A673 (cell line): Measurements from ENCODE around the gene SFXN2. TPM values are rescaled to one million over a fixed set of nuclear protein-coding genes. Genes with fewer than 3 reads are reported as not detected.

ENCODE experiments used
- BruUV-seq: library from RNA; stranded (reverse); fragments of 400-500 nt; replicated peaks from 2 replicates; lab custom pipeline; 2021; lab: Mats Ljungman, UMichigan
- CTCF ChIA-PET: fragments of 300-600 bp; sonication (Branson Sonifier 250); formaldehyde crosslinking; loops from one replicate; lab custom pipeline; 2022; ENCODE audit warnings: antibody characterized with exemption; lab: Charles Lee
- POLR2A ChIA-PET: fragments of 300-600 bp; sonication (Branson Sonifier 250); formaldehyde crosslinking; loops from one replicate; lab custom pipeline; 2022; ENCODE audit warnings: antibody characterized with exemption; ENCODE audit not compliant: low non-redundant PET; lab: Charles Lee
- DNase-seq: peaks from one replicate; pipeline ENCODE4 v3.0.0-alpha.2; 2015; ENCODE audit warnings: low spot score
- H3K27ac ChIP-seq: fragments of 200-600 bp; sonication (generic); 2 replicates; pipeline ENCODE4 v1.5.1; 2016; ENCODE audit warnings: mixed run types, low read depth, mild to moderate bottlenecking, mixed read lengths, antibody characterized with exemption, low read length; ENCODE audit not compliant: poor library complexity, severe bottlenecking
- H3K27me3 ChIP-seq: fragments of 200-600 bp; sonication (generic); replicated peaks from 2 replicates; pipeline ENCODE4 v1.6.1; 2017; ENCODE audit warnings: mixed run types, low read depth, mild to moderate bottlenecking, mixed read lengths, antibody characterized with exemption, low read length; ENCODE audit not compliant: insufficient read depth, poor library complexity
- H3K36me3 ChIP-seq: fragments of 200-600 bp; sonication (generic); 2 replicates; pipeline ENCODE4 v1.6.1; 2016; ENCODE audit warnings: mixed run types, mild to moderate bottlenecking, mixed read lengths, antibody characterized with exemption, low read length; ENCODE audit not compliant: insufficient read depth, poor library complexity, severe bottlenecking
- H3K4me1 ChIP-seq: fragments of 200-600 bp; sonication (generic); 2 replicates; pipeline ENCODE4 v1.6.1; 2017; ENCODE audit warnings: mixed run types, mild to moderate bottlenecking, mixed read lengths, antibody characterized with exemption, low read length; ENCODE audit not compliant: insufficient read depth, poor library complexity, severe bottlenecking
- H3K4me3 ChIP-seq: fragments of 200-600 bp; sonication (generic); 2 replicates; pipeline ENCODE4 v1.5.1; 2016; ENCODE audit warnings: low read depth, mixed run types, mild to moderate bottlenecking, mixed read lengths, low read length; ENCODE audit not compliant: poor library complexity, severe bottlenecking
- H3K9me3 ChIP-seq: fragments of 200-600 bp; sonication (generic); 2 replicates; pipeline ENCODE4 v1.6.1; 2016; ENCODE audit warnings: mixed run types, low read depth, mild to moderate bottlenecking, mixed read lengths, antibody characterized with exemption, low read length; ENCODE audit not compliant: poor library complexity, severe bottlenecking
- CTCF ChIP-seq: fragments of 300-800, 200-600 bp; sonication (generic); conservative IDR thresholded peaks from 2 replicates; pipeline ENCODE4 v1.5.1; 2017; ENCODE audit warnings: low read depth, mild to moderate bottlenecking, antibody characterized with exemption, low read length, moderate library complexity, mixed read lengths
- EZH2 ChIP-seq: fragments of 200-600 bp; sonication (generic); IDR thresholded peaks from 2 replicates; pipeline ENCODE4 v1.6.1; 2017; ENCODE audit warnings: borderline replicate concordance, low read depth, mild to moderate bottlenecking, mixed read lengths, antibody characterized with exemption, low read length; ENCODE audit not compliant: poor library complexity, severe bottlenecking
- intact Hi-C: fragments of 100-400 bp; cut with micrococcal nuclease; formaldehyde crosslinking; loops from one replicate; pipeline ENCODE4 v1.10.0; 2022; ENCODE audit not compliant: unreplicated experiment
- total RNA-seq: library from RNA; stranded (reverse); gene quantifications from 2 replicates; pipeline ENCODE4 v1.2.3, GENCODE V29; 2021

Gene SFXN2
- total RNA-seq, 1 experiment from 2014 or later: 19.5 TPM

DNA sequence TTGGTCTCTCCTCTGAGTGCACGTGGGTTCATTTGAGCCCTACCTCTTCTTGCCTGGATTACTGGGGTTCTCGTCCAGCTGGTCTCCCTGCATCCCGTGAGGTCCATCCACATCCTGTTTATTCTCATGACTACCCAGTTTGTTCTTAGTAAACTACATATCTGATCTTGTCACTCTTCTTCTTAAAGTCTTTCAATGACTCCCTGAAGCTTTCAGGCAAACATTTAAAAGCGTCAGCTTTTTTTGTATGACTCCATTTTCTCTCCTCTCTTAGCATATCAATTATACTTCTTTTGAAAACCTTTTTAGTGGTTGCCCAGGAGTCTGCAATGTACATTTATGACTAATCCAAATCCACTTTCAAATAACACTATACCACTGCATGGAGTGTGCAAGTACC is 7.5 kb downstream of the SFXN2 start:
- ChIA-PET POLR2A (no interaction called here), CTCF (interaction anchor here (0.6 kb wide), 1 partner anchor 79 kb away, joined by 3 read pairs; no protein-coding TSS in a partner anchor)
- TF ChIP-seq CTCF (no peak), EZH2 (no peak)
- no TSS peak for BruUV-seq
- H3K4me1 ChIP-seq: peaks cover 13% of the 10 kb centered on the region
- no peaks in the 10 kb centered on the region for H3K27me3 ChIP-seq
- no peak overlapping the region for H3K27ac ChIP-seq
- no peaks in the 10 kb centered on the region for H3K9me3 ChIP-seq
- intact Hi-C loops: loop anchor here (10.0 kb wide), 1 partner anchor 343 kb away; no protein-coding TSS in a partner anchor
- H3K36me3 ChIP-seq: peaks cover 16% of the 10 kb centered on the region
- H3K4me3 ChIP-seq: no peak overlapping the region
- no peak for DNase-seq

DNA sequence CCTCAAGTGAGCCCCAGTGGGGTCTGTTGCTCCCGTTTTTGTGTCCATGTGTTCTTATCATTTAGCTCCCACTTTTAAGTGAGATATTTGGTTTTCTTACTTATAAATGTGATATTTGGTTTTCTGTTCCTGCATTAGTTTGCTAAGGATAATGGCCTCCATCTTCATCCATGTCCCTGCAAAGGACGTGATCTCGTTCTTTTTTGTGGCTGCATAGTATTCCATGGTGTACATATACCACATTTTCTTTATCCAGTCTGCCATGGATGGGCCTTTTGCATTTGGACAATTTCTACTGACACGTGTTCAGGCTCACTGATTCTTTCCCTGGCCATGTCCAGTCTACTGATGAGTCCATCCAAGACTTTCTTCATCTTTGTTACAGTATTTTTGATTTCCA is 9.6 kb downstream of the SFXN2 start:
- CTCF ChIA-PET: no interaction called here
- H3K4me3 ChIP-seq: no peak overlapping the region
- no TSS peak for BruUV-seq
- peaks cover 20% of the 10 kb centered on the region for H3K36me3 ChIP-seq
- intact Hi-C loops: loop anchor here (10.0 kb wide), 1 partner anchor 341 kb away; no protein-coding TSS in a partner anchor
- H3K27ac ChIP-seq: no peak overlapping the region
- POLR2A ChIA-PET: no interaction called here
- DNase-seq: no peak
- no peaks in the 10 kb centered on the region for H3K9me3 ChIP-seq
- no peaks in the 10 kb centered on the region for H3K27me3 ChIP-seq
- TF ChIP-seq EZH2 (no peak), CTCF (no peak)
- peaks cover 5% of the 10 kb centered on the region for H3K4me1 ChIP-seq

GRCh38 chr10:102726274-102726673 is 11.8 kb downstream of the SFXN2 start:
- Histone ChIP-seq H3K9me3 (no peaks in the 10 kb centered on the region), H3K4me3 (no peak overlapping the region), H3K27ac (no peak overlapping the region), H3K4me1 (no peaks in the 10 kb centered on the region), H3K36me3 (peaks cover 39% of the 10 kb centered on the region), H3K27me3 (no peaks in the 10 kb centered on the region)
- POLR2A ChIA-PET: no interaction called here
- intact Hi-C loops: loop anchor here (10.0 kb wide), 1 partner anchor 339 kb away; no protein-coding TSS in a partner anchor
- CTCF ChIA-PET: no interaction called here
- no peak for DNase-seq
- TF ChIP-seq CTCF (no peak), EZH2 (no peak)
- no TSS peak for BruUV-seq
